Measurements from ENCODE around the gene B4GAT1. TPM values are rescaled to one million over a fixed set of nuclear protein-coding genes. Genes with fewer than 3 reads are reported as not detected.

The B4GAT1 gene
- polyA plus RNA-seq, 1 of the 3 experiments (the other 2 are of a cell fraction) = 26.4 TPM

DNA sequence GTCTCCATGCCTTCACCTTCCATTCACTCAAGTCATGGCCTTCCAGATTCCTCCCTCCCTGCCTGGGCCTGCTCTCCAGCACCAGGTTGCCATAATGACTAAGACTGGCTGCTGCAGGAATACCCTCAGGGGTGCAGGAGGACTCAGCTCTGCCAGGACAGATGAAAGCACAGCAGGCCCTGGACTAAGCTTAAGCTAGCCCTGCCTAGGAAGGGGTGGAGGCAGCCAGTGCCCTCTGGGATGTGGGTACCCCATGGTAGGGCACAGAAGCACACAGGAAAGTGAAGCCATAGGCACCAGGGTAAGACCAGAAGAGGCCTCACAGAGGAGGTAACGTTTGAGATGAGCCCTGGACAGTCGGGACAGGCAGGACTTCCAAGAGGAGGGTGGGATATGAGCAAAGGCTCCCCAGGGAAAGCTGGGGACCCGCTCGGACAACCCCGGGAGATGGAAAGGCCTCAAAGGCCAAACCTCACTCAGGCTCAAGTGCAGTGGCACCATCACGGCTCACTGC, 8.2 kb downstream of the B4GAT1 start:
- Histone ChIP-seq H3K9me2 (no peaks in the 10 kb centered on the region), H4K20me1 (ENCODE audit: insufficient read depth) (no peaks in the 10 kb centered on the region; the same call in 1 of the 2 replicates), H3K27ac (ENCODE audit: low read depth in 2 of 2, low read length in 1 of 2) (peak overlapping the region in 1 of 2 experiments; percentile 94; a peak in 1 of 4 replicates), H3K36me3 (replicated peaks in 1 of 2; ENCODE audit: control insufficient read depth in 1 of 2, insufficient read depth in 2 of 2, low read length in 1 of 2) (peaks cover 7 to 40% of the 10 kb centered on the region in 2 experiments), H3F3A (replicated peaks; ENCODE audit: insufficient read depth) (peaks cover 10% of the 10 kb centered on the region), H3K27me3 (ENCODE audit: insufficient read depth) (no peaks in the 10 kb centered on the region), H3K4me2 (0 out of 2 replicates have a peak overlapping the region, but pooled peaks have one; percentile 3), H2AFZ (ENCODE audit: low read depth) (no peak overlapping the region), H3K9ac (no peak overlapping the region), H3K4me1 (ENCODE audit: control insufficient read depth in 1 of 2, insufficient read depth in 2 of 2, low read depth in 1 of 2, low read length in 1 of 2) (peaks cover 33 to 52% of the 10 kb centered on the region in 2 experiments), H3K4me3 (ENCODE audit: low read depth in 2 of 2, low read length in 1 of 2) (no peak overlapping the region), H3K9me3 (no peaks in the 10 kb centered on the region), H3K79me2 (ENCODE audit: insufficient read depth) (peaks cover 39% of the 10 kb centered on the region)
- POLR2A ChIA-PET = no interaction called here
- no peak for TF ChIP-seq NFIC (IDR thresholded peaks at IDR 0.05; ENCODE audit: borderline replicate concordance)
- CTCF ChIA-PET = interaction anchor here (5.4 kb wide), 1 partner anchor 27 kb away, joined by 74 read pairs; no protein-coding TSS in a partner anchor
- 92% methylated on average over 6 of the region's 6 CpGs for WGBS (ENCODE audit: low lambda C conversion rate)
- no peak for DNase-seq

DNA sequence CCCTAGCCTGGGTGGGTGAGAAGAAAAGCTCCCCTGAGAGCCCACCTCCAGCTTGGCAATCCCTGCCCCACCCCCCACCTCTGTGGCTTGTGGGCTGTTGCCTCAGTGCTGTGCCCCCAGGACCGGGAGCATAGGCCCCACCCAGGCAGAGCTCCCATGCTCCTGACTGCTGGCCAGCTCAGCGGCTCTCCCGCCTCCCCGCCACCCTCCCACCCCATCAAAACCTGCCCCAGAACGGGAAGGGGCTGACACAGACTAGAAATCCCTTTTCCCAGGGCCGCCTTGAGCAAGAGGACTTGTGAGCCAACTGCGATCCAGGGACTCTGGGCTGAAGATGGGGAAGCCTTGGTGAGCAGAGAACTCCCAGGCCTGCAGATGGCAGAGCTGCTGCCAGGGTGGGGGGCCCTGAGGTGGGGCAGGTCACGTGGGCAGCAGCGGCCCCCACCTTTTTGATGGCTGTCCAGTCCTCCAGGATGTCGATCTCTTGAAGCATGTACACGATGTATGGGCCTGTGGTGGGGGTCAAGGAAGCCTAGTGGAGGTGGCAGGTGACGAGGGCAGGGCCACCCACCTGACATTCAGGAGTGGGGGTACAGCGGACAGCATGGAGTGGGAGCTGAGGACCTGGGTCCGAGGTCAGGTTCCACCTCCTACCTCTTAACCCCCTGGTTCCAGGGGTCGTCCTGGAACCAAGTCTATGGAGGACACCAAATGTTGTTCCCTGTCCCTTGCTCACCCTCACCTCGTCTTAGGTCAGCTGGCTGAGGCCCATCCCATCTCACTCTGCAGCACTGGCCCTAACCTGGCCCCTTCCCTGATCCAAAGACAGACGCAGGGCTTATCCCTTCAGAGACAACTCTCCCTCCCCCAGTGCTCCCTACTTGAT, 8.9 kb downstream of the B4GAT1 start:
- Histone ChIP-seq H3K27ac (ENCODE audit: low read depth in 2 of 2, low read length in 1 of 2) (peak overlapping the region; percentile 94; a peak in 3 of 4 replicates), H3K36me3 (replicated peaks in 1 of 2; ENCODE audit: control insufficient read depth in 1 of 2, insufficient read depth in 2 of 2, low read length in 1 of 2) (peaks cover 8 to 44% of the 10 kb centered on the region in 2 experiments), H3K4me1 (ENCODE audit: control insufficient read depth in 1 of 2, insufficient read depth in 2 of 2, low read depth in 1 of 2, low read length in 1 of 2) (peaks cover 27 to 47% of the 10 kb centered on the region in 2 experiments), H3F3A (replicated peaks; ENCODE audit: insufficient read depth) (peaks cover 10% of the 10 kb centered on the region), H3K4me3 (ENCODE audit: low read depth in 2 of 2, low read length in 1 of 2) (no peak overlapping the region), H3K27me3 (ENCODE audit: insufficient read depth) (no peaks in the 10 kb centered on the region), H2AFZ (ENCODE audit: low read depth) (no peak overlapping the region), H3K9me2 (no peaks in the 10 kb centered on the region), H3K4me2 (peak overlapping the region; percentile 3; the same call in 1 of the 2 replicates), H3K9me3 (no peaks in the 10 kb centered on the region), H3K9ac (no peak overlapping the region), H4K20me1 (ENCODE audit: insufficient read depth) (no peaks in the 10 kb centered on the region; the same call in 1 of the 2 replicates), H3K79me2 (ENCODE audit: insufficient read depth) (peaks cover 32% of the 10 kb centered on the region)
- TF ChIP-seq RAD21 (IDR thresholded peaks at IDR 0.05; ENCODE audit: low read length) (no peak), YY1 (IDR thresholded peaks at IDR 0.05; ENCODE audit: low read depth) (no peak), FOXM1 (IDR thresholded peaks at IDR 0.05; ENCODE audit: low read depth) (no peak), JUND (IDR thresholded peaks at IDR 0.05) (no peak), GATA2 (CRISPR knock-in tag; IDR thresholded peaks at IDR 0.05) (no peak), ELF1 (IDR thresholded peaks at IDR 0.05) (no peak), CHD2 (IDR thresholded peaks at IDR 0.05; ENCODE audit: low read length, partially characterized antibody) (no peak), EP300 (IDR thresholded peaks at IDR 0.05; ENCODE audit: borderline replicate concordance in 1 of 2, low read depth in 1 of 2, low read length in 1 of 2) (no peak), TCF12 (IDR thresholded peaks at IDR 0.05) (no peak), NRF1 (IDR thresholded peaks at IDR 0.05; ENCODE audit: low read depth, low read length) (no peak), MXI1 (IDR thresholded peaks at IDR 0.05; ENCODE audit: low read depth, low read length) (no peak), RXRA (IDR thresholded peaks at IDR 0.05; ENCODE audit: borderline replicate concordance, low read depth) (no peak), MEF2A (IDR thresholded peaks at IDR 0.05; ENCODE audit: borderline replicate concordance, low read depth) (no peak), TEAD4 (IDR thresholded peaks at IDR 0.05; ENCODE audit: borderline replicate concordance, insufficient read depth) (no peak), EZH2phosphoT487 (IDR thresholded peaks at IDR 0.05; ENCODE audit: borderline replicate concordance, low read depth) (no peak), NFIC (IDR thresholded peaks at IDR 0.05; ENCODE audit: borderline replicate concordance) (no peak)
- TF ChIP-seq, protein P1, sequence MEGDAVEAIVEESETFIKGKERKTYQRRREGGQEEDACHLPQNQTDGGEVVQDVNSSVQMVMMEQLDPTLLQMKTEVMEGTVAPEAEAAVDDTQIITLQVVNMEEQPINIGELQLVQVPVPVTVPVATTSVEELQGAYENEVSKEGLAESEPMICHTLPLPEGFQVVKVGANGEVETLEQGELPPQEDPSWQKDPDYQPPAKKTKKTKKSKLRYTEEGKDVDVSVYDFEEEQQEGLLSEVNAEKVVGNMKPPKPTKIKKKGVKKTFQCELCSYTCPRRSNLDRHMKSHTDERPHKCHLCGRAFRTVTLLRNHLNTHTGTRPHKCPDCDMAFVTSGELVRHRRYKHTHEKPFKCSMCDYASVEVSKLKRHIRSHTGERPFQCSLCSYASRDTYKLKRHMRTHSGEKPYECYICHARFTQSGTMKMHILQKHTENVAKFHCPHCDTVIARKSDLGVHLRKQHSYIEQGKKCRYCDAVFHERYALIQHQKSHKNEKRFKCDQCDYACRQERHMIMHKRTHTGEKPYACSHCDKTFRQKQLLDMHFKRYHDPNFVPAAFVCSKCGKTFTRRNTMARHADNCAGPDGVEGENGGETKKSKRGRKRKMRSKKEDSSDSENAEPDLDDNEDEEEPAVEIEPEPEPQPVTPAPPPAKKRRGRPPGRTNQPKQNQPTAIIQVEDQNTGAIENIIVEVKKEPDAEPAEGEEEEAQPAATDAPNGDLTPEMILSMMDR (IDR thresholded peaks at IDR 0.05) = no peak
- ChIA-PET CTCF (interaction anchor here (0.9 to 5.4 kb wide), 9 partner anchors 8 to 58 kb away, joined by 3 to 74 read pairs (median 4); partner anchors contain the start of genes B4GAT1 and TMEM151A), POLR2A (interaction anchor here (1.6 kb wide), 1 partner anchor 26 kb away, joined by 8 read pairs; no protein-coding TSS in a partner anchor)
- DNase-seq = no peak
- 88% methylated on average over 5 of the region's 17 CpGs for WGBS (ENCODE audit: low lambda C conversion rate)

Data from SK-N-SH (cell line).